ENCODE data around the gene SBNO1.

- TF ChIP-seq SUZ12 (IDR thresholded peaks at IDR 0.05; ENCODE audit: extremely low read depth, insufficient read depth, insufficient read length) (no peak), ZNF274 (IDR thresholded peaks at IDR 0.05; ENCODE audit: low read depth, low read length) (no peak)
Measured at GRCh38 chr12:123305136-123305535, 59.5 kb downstream of the SBNO1 start.
